BLaER1 (cell line): ENCODE data around the gene CHMP1A.
A peak's percentile ranks its signal among the peaks of the same experiment; 100 is the strongest.
"Not testable (repeated sequence)": the region's sequence is repeated elsewhere in the genome, so short reads cannot be mapped to it uniquely, and the experiment has no call there.

Experiments used
- H3K27ac ChIP-seq: shearing (Covaris generic); formaldehyde crosslinking; 2 replicates; pipeline ENCODE4 v1.8.1; 2022
- H3K27me3 ChIP-seq: shearing (Covaris generic); formaldehyde crosslinking; 2 replicates; pipeline ENCODE4 v1.8.1; 2022
- H3K36me3 ChIP-seq: shearing (Covaris generic); formaldehyde crosslinking; 2 replicates; pipeline ENCODE4 v1.8.1; 2022
- H3K4me1 ChIP-seq: shearing (Covaris generic); formaldehyde crosslinking; 2 replicates; pipeline ENCODE4 v1.8.1; 2022
- H3K4me2 ChIP-seq: shearing (Covaris generic); formaldehyde crosslinking; 2 replicates; pipeline ENCODE4 v1.8.1; 2022
- H3K4me3 ChIP-seq: shearing (Covaris generic); formaldehyde crosslinking; 2 replicates; pipeline ENCODE4 v1.8.1; 2022
- H3K9ac ChIP-seq: shearing (Covaris generic); formaldehyde crosslinking; 2 replicates; pipeline ENCODE4 v1.8.1; 2022
- H3K9me3 ChIP-seq: shearing (Covaris generic); formaldehyde crosslinking; 2 replicates; pipeline ENCODE4 v1.8.1; 2022
- H4K20me1 ChIP-seq: shearing (Covaris generic); formaldehyde crosslinking; 2 replicates; pipeline ENCODE4 v1.8.1; 2022
- Cebpa-rat ChIP-seq: shearing (Covaris generic); IDR thresholded peaks from 2 replicates; pipeline ENCODE4 v1.8.1; 2022

Gene CHMP1A

DNA sequence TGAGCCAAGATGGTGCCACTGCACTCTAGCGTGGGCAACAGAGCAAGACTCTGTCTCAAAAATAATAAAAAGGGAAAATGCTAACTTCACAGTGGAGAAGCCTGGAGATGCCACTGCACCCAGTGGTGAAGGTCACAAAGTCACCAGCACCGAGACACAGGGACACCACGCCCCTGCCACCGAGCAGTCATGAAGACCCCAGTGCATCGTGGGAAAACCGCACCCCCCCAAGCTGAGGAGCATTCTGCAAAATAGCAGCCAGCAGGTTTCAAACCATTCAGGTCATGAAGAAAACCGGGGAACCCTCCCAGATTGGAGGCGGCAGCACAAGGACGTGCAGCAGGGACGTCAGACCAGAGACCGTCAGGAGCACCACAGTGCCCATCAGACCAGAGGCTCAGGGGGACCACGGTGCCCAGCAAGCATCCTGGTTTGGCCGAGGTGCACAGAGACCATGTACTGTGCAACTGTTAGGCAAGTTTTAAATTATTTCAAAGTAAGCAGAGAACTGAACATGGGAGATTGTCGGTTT, 13.7 kb downstream of the CHMP1A start:
- Histone ChIP-seq H3K4me1 (peaks cover 41% of the 10 kb centered on the region), H4K20me1 (no peaks in the 10 kb centered on the region), H3K27ac (0 out of 2 replicates have a peak overlapping the region, but pooled peaks have one; percentile 9), H3K4me2 (no peak overlapping the region), H3K4me3 (no peak overlapping the region), H3K9ac (no peak overlapping the region; the same call in 1 of the 2 replicates), H3K36me3 (peaks cover 44% of the 10 kb centered on the region), H3K27me3 (no peaks in the 10 kb centered on the region), H3K9me3 (no peaks in the 10 kb centered on the region)
- TF ChIP-seq Cebpa-rat, result no peak

DNA sequence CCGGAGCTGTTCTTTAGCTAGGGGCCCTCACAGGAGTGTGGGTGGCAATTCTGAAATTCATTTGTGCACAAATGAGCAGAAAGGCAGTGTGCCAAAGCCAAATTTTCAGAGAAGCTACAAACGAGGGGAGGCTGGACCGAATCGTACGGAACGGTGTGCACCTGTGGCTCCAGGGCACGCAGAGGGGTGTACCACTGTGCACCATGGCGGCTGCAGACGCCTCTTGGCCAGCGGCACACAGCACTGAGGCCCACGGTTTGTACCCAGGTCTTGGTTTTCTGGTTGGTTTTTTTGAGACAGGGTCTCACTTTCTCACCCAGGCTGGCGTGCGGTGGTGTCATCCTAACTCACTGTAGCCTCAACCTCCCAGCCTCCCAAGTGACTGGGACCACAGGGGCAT, 14.9 kb downstream of the CHMP1A start:
- Histone ChIP-seq H3K9ac (no peak overlapping the region), H3K27me3 (no peaks in the 10 kb centered on the region)

DNA sequence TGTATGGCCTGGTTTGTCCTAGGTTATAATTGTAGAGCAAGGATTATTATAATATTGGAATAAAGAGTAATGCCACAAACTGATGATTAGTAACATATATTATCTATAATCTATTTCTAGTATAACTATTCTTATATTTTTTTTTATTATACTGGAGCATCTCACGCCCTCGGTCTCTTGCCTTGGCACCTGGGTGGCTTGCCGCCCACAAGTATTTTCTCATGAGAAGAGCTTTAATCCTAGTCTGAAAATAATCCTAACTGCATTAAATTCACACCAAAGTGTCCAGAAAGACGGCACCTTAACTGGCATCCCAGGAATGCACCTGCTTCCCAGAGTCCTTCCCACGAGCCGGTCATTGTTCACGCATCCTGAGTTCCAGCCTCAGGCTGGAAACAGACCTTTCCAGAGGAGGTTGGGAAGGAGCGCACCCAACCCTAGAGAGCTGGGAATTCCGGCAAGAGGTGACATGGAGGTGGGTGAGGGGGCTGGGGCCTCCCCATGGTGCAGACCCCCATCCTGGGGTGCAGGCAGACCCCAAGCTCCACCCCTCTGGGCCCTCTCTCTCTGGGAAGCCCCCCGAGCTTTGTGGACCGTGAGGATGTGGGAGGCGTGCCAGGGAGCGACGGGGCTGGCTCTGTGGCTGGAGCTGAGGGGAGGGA, 15.9 kb downstream of the CHMP1A start:
- Histone ChIP-seq H3K27ac (0 out of 2 replicates have a peak overlapping the region, but pooled peaks have one; percentile 60), H3K27me3 (no peaks in the 10 kb centered on the region), H3K9ac (no peak overlapping the region), H4K20me1 (peaks cover 10% of the 10 kb centered on the region; the same call in 1 of the 2 replicates), H3K36me3 (peaks cover 45% of the 10 kb centered on the region), H3K4me1 (peaks cover 59% of the 10 kb centered on the region), H3K4me2 (peak overlapping the region; percentile 95), H3K9me3 (no peaks in the 10 kb centered on the region), H3K4me3 (peak overlapping the region; percentile 56; the same call in 1 of the 2 replicates)
- TF ChIP-seq Cebpa-rat, result no peak

More for the DNA sequence above, 14.9 kb downstream of the CHMP1A start:
- H3K4me2 ChIP-seq, result 0 out of 2 replicates have a peak overlapping the region, but pooled peaks have one; percentile 95
- H3K4me3 ChIP-seq, result no peak overlapping the region
- peaks cover 45% of the 10 kb centered on the region for H3K36me3 ChIP-seq
- peaks cover under 1% of the 10 kb centered on the region; the same call in 1 of the 2 replicates for H4K20me1 ChIP-seq
- 0 out of 2 replicates have a peak overlapping the region, but pooled peaks have one; percentile 8 for H3K27ac ChIP-seq
- TF ChIP-seq Cebpa-rat, result no peak
- H3K9me3 ChIP-seq, result no peaks in the 10 kb centered on the region
- peaks cover 50% of the 10 kb centered on the region for H3K4me1 ChIP-seq

DNA sequence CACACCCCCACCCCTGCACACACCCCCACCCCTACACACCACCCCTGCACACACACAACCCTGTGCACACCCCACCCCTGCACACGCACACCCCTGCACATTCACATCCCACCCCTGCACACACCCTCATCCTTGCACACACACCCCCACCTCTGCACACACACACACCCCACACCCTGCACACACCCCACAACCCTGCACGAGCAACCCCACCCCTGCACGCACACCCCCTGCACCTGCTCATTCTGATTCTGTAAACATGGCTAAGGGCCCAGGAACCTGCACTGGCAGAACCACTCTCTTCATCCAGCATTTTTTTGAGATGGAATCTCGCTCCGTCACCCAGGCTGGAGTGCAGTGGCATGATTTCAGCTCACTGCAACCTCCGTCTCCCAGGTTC, 18.1 kb downstream of the CHMP1A start:
- Histone ChIP-seq H3K4me1 (peaks cover 73% of the 10 kb centered on the region), H4K20me1 (peaks cover 22% of the 10 kb centered on the region; the same call in 1 of the 2 replicates), H3K36me3 (peaks cover 23% of the 10 kb centered on the region), H3K9ac (peak overlapping the region; percentile 73; the same call in 1 of the 2 replicates), H3K4me3 (no peak overlapping the region), H3K27ac (peak overlapping the region; percentile 80; the same call in 1 of the 2 replicates), H3K27me3 (no peaks in the 10 kb centered on the region), H3K9me3 (peaks cover 5% of the 10 kb centered on the region; the same call in 1 of the 2 replicates), H3K4me2 (peak overlapping the region; percentile 95)
- no peak for TF ChIP-seq Cebpa-rat

DNA sequence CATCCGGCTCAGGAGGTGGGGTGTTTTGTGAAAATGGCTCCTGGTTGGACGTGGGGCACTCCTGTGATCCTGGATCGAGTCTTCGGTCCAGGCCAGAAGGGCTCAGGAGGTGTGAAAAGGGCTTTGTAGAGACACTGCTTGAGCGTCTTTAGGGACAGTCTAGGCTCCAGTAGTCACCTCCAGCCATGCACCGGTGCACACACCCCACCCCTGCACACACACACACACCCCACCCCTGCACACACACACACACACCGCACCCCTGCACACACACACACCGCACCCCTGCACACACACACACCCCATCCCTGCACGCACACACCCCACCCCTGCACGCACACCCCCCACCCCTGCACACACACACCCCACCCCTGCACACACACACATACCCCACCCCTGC, 19.1 kb downstream of the CHMP1A start:
- peak overlapping the region; percentile 92; the same call in 1 of the 2 replicates for H3K4me2 ChIP-seq
- no peak overlapping the region for H3K4me3 ChIP-seq
- no peaks in the 10 kb centered on the region for H3K27me3 ChIP-seq
- no peak overlapping the region for H3K9ac ChIP-seq
- TF ChIP-seq Cebpa-rat, result no peak
- peaks cover 81% of the 10 kb centered on the region for H3K4me1 ChIP-seq
- H3K27ac ChIP-seq, result no peak overlapping the region
- H4K20me1 ChIP-seq, result peaks cover 22% of the 10 kb centered on the region; the same call in 1 of the 2 replicates
- peaks cover 7% of the 10 kb centered on the region; the same call in 1 of the 2 replicates for H3K9me3 ChIP-seq
- peaks cover 16% of the 10 kb centered on the region for H3K36me3 ChIP-seq

DNA sequence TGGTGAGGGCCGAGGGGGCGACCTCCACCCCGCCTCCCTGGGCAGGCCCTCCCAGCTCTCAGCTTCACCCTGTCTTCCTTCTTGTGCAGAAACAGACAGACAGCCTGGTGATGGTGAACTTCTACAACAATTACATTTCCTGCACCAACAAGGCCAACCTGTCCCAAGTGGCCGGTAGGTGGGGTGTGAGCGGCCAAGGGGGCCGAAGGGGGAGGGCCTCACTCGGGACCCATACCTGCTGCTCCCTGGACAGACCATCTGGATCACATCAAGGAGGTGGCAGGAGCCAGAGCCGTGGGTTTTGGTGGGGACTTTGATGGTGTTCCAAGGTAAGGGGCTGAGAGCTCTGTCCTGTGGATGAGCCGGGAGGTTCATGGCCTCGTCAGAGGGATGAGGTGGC, 20.1 kb downstream of the CHMP1A start:
- no peak for TF ChIP-seq Cebpa-rat
- Histone ChIP-seq H3K4me2 (peak overlapping the region; percentile 92), H3K36me3 (peaks cover 16% of the 10 kb centered on the region; the same call in 1 of the 2 replicates), H3K9me3 (peaks cover 7% of the 10 kb centered on the region; the same call in 1 of the 2 replicates), H3K9ac (no peak overlapping the region), H3K27me3 (no peaks in the 10 kb centered on the region), H3K4me3 (no peak overlapping the region), H4K20me1 (peaks cover 22% of the 10 kb centered on the region; the same call in 1 of the 2 replicates), H3K4me1 (peaks cover 81% of the 10 kb centered on the region), H3K27ac (no peak overlapping the region)

DNA sequence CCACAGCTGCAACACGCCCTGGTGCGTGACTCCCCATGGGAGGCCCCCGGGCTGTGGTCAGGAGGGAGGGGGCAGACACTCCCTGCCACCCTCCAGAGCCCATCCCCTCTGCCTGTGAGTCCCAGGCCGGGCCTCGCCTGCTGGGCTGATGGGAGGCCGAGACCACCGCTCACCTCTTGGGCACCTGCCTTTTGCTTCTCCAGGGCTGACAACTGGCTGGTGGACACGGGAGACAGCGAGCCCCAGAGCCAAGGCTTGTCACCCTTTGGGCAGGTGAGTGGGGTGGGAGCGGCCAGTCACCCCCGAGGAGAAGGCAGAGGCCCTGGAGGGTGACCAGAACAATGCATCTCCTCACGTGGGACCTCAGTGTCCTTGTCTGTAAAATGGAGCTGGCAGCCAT, 20.8 kb downstream of the CHMP1A start:
- Histone ChIP-seq H3K36me3 (peaks cover 16% of the 10 kb centered on the region; the same call in 1 of the 2 replicates), H3K4me2 (peak overlapping the region; percentile 92), H3K9me3 (peaks cover 7% of the 10 kb centered on the region; the same call in 1 of the 2 replicates), H4K20me1 (peaks cover 22% of the 10 kb centered on the region; the same call in 1 of the 2 replicates), H3K9ac (no peak overlapping the region), H3K4me3 (peak overlapping the region; percentile 25; the same call in 1 of the 2 replicates), H3K27ac (0 out of 2 replicates have a peak overlapping the region, but pooled peaks have one; percentile 35), H3K4me1 (peaks cover 73% of the 10 kb centered on the region), H3K27me3 (no peaks in the 10 kb centered on the region)
- TF ChIP-seq Cebpa-rat, result no peak

DNA sequence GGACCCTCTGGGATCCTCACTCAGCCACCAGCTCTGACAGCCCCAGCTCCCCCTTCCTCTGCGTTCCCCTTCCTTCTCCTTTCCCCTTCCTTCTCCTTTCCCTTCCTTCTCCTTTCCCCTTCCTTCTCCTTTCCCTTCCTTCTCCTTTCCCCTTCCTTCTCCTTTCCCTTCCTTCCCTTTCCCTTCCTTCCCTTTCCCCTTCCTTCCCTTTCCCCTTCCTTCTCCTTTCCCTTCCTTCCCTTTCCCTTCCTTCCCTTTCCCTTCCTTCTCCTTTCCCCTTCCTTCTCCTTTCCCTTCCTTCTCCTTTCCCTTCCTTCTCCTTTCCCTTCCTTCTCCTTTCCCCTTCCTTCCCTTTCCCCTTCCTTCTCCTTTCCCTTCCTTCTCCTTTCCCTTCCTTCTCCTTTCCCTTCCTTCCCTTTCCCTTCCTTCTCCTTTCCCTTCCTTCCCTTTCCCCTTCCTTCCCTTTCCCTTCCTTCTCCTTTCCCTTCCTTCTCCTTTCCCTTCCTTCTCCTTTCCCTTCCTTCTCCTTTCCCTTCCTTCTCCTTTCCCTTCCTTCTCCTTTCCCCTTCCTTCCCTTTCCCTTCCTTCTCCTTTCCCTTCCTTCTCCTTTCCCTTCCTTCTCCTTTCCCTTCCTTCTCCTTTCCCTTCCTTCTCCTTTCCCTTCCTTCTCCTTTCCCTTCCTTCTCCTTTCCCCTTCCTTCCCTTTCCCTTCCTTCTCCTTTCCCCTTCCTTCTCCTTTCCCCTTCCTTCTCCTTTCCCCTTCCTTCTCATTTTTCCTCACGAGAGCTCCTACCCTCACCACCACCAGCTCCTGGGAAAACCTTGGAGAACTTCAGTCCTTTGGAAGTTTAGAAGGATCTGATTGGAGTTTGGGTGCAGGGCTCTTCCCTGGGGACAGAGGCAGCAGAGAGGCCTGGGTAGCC, 22.8 kb downstream of the CHMP1A start:
- Histone ChIP-seq H3K4me1 (peaks cover 60% of the 10 kb centered on the region), H3K9me3 (peaks cover 10% of the 10 kb centered on the region; the same call in 1 of the 2 replicates), H3K4me2 (peak overlapping the region; percentile 51; the same call in 1 of the 2 replicates), H4K20me1 (peaks cover 27% of the 10 kb centered on the region; the same call in 1 of the 2 replicates), H3K36me3 (peaks cover 16% of the 10 kb centered on the region; the same call in 1 of the 2 replicates)
- H3K27ac ChIP-seq, H3K4me3 ChIP-seq, H3K9ac ChIP-seq, H3K27me3 ChIP-seq: not testable (repeated sequence)

DNA sequence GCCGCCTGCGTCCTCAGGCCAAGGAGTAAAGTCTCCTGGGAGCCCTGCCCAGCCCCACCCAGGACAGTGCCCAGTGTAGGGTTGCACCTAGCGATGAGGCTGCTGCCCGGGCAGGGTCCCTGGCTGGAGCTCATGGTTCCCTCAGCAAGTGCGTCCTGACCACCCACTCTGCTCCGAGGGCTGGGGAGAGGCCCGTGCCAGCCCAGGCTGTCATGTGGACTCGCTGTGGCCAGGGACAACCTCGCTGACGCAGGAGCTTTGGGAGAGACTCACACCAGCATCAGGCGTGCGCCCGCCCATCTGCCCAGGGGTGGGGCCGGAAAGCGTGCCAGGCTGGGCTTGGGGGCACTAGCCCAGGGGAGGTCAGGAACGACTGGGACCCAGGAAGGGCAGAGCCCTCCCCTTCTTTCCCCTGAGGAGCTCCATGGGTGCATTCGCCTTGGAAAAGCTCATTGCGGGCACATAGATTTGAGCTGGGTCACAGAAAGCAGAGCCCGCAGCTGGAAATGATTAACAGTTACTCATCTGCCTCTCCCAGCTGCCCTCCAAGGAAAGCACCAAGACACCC, 24.4 kb downstream of the CHMP1A start:
- H3K4me1 ChIP-seq, result peaks cover 56% of the 10 kb centered on the region
- H3K27me3 ChIP-seq, result no peaks in the 10 kb centered on the region
- H3K27ac ChIP-seq, result no peak overlapping the region
- peaks cover 15% of the 10 kb centered on the region; the same call in 1 of the 2 replicates for H3K36me3 ChIP-seq
- no peak overlapping the region for H3K4me3 ChIP-seq
- TF ChIP-seq Cebpa-rat, result no peak
- H3K4me2 ChIP-seq, result peak overlapping the region; percentile 51; the same call in 1 of the 2 replicates
- peaks cover 11% of the 10 kb centered on the region; the same call in 1 of the 2 replicates for H3K9me3 ChIP-seq
- no peak overlapping the region for H3K9ac ChIP-seq
- peaks cover 30% of the 10 kb centered on the region; the same call in 1 of the 2 replicates for H4K20me1 ChIP-seq
